ENCODE measurements around the gene SLC22A14. TPM values are rescaled to one million over a fixed set of nuclear protein-coding genes. Genes with fewer than 3 reads are reported as not detected.
"Not testable (repeated sequence)": the region's sequence is repeated elsewhere in the genome, so short reads cannot be mapped to it uniquely, and the experiment has no call there.

SLC22A14 gene
- not detected in 2 replicates for total RNA-seq (ENCODE audit: low replicate concordance)

DNA sequence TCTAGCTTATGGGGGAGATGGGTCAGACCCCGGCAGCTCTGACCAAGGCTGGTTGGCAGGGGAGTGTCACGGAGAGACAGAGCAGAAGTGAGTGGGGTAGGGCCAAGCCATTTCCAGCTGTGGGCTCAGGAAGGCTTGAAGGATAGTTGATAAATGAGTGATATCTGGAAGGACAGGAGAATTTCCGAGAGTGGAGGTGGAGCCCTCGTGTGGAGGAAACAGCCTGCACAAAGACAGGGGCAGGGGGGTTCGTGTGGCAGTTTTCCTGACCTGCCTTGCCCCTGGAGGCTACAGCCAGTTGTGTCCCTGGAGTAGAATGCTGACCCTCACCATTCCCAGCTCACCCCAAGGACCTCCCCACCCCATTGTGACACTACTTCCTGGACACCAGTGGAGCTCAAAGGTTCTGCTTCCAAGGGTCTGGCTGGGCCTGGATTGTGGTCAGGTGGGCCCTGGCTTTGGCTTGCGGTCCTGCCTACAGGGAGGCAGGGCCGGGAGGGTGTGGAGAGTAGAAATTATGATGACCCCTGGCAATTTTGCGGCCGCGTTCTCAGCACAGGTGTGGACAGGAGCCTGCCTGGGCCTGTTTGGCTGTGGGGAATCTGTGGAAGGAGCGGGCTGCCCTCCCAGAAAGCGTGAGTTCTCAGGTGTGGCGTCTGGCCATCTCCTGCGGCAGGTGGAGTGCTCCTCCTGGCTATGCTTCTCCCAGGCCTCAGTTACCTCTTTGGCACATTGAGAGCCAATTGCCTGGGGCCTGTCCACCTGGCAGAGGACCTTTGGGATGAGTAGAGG is at the start of gene SLC22A14:
SLC22A14 (plus strand) TSS at position 400 of the 792 bp plus-strand sequence. CDS start 23,733 bp downstream, outside the sequence.
- TF ChIP-seq, protein P1, sequence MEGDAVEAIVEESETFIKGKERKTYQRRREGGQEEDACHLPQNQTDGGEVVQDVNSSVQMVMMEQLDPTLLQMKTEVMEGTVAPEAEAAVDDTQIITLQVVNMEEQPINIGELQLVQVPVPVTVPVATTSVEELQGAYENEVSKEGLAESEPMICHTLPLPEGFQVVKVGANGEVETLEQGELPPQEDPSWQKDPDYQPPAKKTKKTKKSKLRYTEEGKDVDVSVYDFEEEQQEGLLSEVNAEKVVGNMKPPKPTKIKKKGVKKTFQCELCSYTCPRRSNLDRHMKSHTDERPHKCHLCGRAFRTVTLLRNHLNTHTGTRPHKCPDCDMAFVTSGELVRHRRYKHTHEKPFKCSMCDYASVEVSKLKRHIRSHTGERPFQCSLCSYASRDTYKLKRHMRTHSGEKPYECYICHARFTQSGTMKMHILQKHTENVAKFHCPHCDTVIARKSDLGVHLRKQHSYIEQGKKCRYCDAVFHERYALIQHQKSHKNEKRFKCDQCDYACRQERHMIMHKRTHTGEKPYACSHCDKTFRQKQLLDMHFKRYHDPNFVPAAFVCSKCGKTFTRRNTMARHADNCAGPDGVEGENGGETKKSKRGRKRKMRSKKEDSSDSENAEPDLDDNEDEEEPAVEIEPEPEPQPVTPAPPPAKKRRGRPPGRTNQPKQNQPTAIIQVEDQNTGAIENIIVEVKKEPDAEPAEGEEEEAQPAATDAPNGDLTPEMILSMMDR (IDR thresholded peaks at IDR 0.05; ENCODE audit: insufficient read depth, low read length) = no peak

DNA sequence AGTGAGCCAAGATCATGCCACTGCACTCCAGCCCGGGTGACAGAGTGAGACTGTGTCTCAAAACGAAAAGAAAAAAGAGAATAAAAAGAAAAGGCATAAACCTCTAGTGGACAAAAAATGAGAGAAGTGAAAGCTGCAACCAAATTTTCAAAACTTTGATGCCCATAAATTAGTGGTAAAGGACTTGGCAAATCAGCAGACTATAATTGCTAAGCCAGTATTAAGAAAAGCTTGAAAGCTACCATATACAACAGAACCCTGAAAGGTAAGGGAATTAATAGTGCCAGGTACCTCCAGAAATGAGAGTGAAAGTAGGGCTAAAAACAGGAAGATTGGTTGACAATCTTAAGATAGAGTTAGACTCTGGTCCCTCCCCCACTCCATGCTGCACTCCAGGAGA is 49.4 kb upstream of the SLC22A14 start:
- TF ChIP-seq, protein P1 (IDR thresholded peaks at IDR 0.05; ENCODE audit: insufficient read depth, low read length) = no peak
- DNase-seq (ENCODE audit: low read depth) = no peak
- H3K4me3 ChIP-seq (ENCODE audit: low read depth, low read length) = no peak overlapping the region

More for the DNA sequence above, at the start of gene SLC22A14:
- no peak for DNase-seq (ENCODE audit: low read depth)
- no peak within 1 kb of the TSS for H3K4me3 ChIP-seq (ENCODE audit: low read depth, low read length)

- TF ChIP-seq, protein P1 (IDR thresholded peaks at IDR 0.05; ENCODE audit: insufficient read depth, low read length) = no peak
- no peak for DNase-seq (ENCODE audit: low read depth)
- no peak overlapping the region for H3K4me3 ChIP-seq (ENCODE audit: low read depth, low read length)
Observed at GRCh38 chr3:38235466-38235865, 46.6 kb upstream of the SLC22A14 start.

DNA sequence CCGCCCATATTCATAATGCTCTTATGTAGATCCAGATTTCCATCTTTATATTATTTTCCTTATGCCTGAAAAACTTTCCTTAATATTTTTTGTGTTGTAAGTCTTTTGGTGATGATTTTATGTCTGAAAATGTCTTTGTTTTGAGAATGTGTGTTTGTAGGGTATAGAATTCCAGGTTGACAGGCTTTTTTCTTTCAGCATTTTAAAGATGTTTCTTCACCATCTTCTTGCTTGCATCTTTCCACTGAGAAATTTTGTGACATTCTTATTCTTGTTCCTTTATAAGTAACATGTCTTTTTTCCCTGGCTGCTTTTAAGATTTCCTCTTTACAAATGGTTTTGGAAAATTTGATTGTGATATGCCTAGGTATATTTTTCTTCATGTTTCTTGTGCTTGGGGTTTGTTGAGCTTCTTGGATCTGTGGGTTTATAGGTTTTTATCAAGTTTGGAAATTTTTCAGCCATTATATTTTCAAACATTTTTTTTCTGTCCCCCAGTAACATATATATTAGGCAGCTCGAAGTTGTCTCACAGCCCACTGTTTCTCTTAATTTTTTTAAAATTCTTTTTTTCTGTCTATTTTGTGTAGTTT is 43.6 kb upstream of the SLC22A14 start:
- no peak overlapping the region for H3K4me3 ChIP-seq (ENCODE audit: low read depth, low read length)
- TF ChIP-seq, protein P1 (IDR thresholded peaks at IDR 0.05; ENCODE audit: insufficient read depth, low read length) = no peak
- no peak for DNase-seq (ENCODE audit: low read depth)

GRCh38 chr3:38242812-38243211 is 39.3 kb upstream of the SLC22A14 start:
- not testable (repeated sequence) for DNase-seq (ENCODE audit: low read depth); H3K4me3 ChIP-seq (ENCODE audit: low read depth, low read length)

- TF ChIP-seq, protein P1 (IDR thresholded peaks at IDR 0.05; ENCODE audit: insufficient read depth, low read length) = no peak
- no peak overlapping the region for H3K4me3 ChIP-seq (ENCODE audit: low read depth, low read length)
- no peak for DNase-seq (ENCODE audit: low read depth)
Observed at GRCh38 chr3:38245930-38246329, 36.2 kb upstream of the SLC22A14 start.

DNA sequence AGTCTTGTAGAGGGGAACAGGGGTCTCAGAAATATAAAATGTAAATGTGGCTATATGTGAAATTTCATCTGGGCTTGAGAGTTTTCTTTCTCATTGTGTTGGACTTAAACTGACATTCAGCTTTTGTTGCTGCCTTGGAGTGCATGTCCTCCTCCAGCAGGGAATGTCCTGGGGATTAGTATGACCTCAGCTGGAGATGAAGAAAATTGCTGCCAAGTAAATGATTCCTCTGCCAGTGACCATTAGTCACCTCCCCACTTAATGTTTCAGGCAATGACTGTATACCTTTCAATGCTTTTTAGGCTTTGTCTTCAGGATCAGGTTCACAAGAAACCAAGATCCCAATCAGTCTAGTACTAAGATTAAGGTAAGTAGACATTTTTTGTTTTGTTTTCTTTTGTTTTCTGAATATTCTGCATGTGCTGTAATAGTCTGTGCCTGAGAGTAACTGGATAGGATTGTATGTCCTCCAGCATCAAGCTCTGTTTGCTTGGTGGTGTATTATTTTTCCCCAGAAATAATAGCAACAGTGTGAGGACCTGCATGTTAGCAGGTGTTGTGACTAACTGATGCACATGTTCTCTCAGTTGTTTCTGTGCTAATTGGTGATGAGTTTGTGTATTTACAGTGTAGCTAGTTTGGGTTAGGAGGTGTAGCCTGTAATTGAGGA is 34.6 kb upstream of the SLC22A14 start:
- peak; percentile 93 for DNase-seq (ENCODE audit: low read depth)
- TF ChIP-seq, protein P1 (IDR thresholded peaks at IDR 0.05; ENCODE audit: insufficient read depth, low read length) = peak; percentile 52
- no peak overlapping the region for H3K4me3 ChIP-seq (ENCODE audit: low read depth, low read length)

All from fibroblast of the aortic adventitia (primary cell).